Choroid plexus epithelial cell (primary cell): Measurements from ENCODE around the gene SPI1.

Experiments
- DNase-seq: peaks from one replicate; pipeline ENCODE4 v3.0.0-alpha.2; 2010; ENCODE audit warnings: low read depth
- H3K4me3 ChIP-seq: 2 replicates; pipeline ENCODE4 v1.5.1; 2011; ENCODE audit warnings: low read depth, mild to moderate bottlenecking, control low read depth, low read length, moderate library complexity
- TF ChIP-seq, protein P1 (sequence below): conservative IDR thresholded peaks from 2 replicates; pipeline ENCODE4 v1.5.1; 2011; ENCODE audit warnings: low read depth, mild to moderate bottlenecking, control low read depth, inconsistent platforms, low read length, moderate library complexity

SPI1 gene

DNA sequence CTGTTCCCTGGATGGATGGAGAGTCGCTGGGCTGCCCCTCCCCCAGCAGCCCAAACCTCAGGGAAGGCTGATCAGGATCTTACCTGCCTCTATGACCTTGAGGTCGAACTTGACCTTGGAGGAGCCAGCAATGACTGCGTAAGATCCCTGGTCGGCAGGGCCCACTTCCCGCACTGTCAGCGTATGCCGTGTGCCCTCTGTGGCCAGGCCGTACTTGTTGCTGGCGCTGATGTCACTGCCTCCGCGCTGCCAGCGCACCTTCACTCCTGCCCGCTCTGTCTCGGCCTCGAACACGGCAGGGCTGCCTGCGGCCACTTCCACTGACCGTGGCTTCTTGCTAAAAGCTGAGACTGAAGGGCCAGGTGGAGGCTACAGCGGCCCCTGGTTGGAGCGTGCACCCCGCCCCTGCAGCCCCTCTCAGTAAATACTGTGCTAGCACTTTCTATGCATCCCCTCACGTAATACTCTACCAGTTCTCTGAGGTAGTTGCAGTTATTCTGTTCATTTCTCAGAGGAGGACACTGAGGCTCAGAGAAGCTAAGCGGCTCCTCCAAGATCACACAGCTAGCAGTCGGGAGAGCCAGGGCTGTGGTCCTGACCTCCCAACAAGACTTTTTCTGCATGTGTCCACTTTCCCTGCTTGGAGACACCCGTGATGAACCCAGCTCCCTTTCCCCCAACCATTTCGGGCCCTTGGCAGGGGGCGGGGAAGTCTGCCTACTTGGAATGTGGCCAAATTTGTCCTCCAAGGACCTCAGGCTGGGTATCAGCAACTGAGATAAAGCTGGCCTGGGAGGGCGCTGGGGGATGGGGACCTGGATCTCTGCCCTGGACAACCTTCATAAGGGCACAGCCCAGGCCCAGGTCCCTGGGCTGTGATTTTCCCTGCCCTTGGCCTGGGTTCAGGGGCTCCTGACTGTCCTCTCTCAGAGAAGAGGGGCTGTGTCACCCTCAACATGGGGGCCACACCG lies 26.9 kb downstream of the SPI1 start:
- no peak overlapping the region for H3K4me3 ChIP-seq
- no peak for DNase-seq
- TF ChIP-seq, protein P1, sequence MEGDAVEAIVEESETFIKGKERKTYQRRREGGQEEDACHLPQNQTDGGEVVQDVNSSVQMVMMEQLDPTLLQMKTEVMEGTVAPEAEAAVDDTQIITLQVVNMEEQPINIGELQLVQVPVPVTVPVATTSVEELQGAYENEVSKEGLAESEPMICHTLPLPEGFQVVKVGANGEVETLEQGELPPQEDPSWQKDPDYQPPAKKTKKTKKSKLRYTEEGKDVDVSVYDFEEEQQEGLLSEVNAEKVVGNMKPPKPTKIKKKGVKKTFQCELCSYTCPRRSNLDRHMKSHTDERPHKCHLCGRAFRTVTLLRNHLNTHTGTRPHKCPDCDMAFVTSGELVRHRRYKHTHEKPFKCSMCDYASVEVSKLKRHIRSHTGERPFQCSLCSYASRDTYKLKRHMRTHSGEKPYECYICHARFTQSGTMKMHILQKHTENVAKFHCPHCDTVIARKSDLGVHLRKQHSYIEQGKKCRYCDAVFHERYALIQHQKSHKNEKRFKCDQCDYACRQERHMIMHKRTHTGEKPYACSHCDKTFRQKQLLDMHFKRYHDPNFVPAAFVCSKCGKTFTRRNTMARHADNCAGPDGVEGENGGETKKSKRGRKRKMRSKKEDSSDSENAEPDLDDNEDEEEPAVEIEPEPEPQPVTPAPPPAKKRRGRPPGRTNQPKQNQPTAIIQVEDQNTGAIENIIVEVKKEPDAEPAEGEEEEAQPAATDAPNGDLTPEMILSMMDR: no peak

DNA sequence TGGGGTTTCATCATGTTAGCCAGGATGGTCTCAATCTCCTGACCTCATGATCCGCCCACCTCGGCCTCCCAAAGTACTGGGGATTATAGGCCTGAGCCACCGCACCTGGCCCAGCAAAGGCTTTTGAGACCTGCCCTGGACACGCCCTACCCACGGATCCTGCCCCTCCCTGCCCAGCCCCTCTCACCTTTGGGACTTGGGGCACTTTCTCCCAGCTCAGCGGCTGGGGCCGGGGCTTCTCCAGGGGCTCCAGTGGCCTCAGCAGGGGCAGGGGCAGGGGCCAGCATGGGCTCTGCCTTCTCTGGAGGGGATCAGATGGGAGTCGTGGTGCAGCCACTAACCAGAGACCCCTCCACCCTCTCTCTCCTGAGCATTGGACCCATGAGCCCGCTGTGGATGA lies 28.0 kb downstream of the SPI1 start:
- no peak overlapping the region for H3K4me3 ChIP-seq
- no peak for DNase-seq
- TF ChIP-seq, protein P1: no peak

DNA sequence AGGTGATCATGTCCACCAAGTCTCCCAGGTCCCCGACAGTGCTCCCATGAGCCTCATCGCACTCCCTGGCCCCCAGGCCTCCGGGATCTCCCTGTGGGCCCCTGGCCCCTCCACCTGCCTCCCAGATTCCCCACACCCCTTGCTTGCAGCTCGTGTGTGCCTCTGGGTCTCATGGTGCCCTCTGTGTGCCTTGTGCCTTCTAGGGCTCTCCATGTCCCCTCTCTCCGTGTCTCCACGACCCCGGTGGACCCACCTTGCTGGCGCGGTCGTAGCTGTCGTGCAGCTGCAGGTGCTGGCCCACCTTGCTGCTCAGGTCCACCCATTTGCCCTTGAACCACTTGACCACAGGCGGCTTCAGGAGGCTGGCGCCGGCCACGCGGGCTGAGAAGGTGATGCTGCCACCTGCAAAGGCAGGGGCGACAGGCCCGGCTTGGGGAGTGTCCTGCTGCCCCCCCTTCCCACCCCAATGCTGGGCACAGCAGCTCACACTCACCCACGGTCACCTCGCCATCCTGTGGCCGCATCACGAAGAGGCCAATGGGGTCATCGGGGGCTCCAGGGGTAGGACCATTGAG lies 28.7 kb downstream of the SPI1 start:
- TF ChIP-seq, protein P1: no peak
- no peak overlapping the region for H3K4me3 ChIP-seq
- no peak for DNase-seq

DNA sequence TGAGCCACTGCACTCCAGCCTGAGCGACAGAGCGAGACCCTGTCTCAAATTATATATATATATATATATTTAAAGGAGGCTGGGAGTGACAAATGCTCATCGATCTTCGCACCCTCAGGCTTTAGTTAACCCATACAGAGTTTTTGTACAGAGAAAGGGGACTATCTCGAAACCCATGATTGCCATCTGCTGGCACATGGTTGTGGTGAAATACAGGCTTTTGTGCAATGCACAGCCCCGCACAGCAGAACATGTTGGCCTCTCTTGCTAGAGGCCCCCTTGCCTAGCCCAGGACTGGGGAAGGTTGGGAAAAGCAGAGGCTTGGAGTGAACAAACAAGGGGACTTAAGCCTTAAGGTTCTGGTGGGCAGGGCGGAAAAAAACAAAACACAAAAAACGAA lies 29.5 kb downstream of the SPI1 start:
- peak; percentile 52 for DNase-seq
- TF ChIP-seq, protein P1: peak; percentile 44
- no peak overlapping the region for H3K4me3 ChIP-seq

DNA sequence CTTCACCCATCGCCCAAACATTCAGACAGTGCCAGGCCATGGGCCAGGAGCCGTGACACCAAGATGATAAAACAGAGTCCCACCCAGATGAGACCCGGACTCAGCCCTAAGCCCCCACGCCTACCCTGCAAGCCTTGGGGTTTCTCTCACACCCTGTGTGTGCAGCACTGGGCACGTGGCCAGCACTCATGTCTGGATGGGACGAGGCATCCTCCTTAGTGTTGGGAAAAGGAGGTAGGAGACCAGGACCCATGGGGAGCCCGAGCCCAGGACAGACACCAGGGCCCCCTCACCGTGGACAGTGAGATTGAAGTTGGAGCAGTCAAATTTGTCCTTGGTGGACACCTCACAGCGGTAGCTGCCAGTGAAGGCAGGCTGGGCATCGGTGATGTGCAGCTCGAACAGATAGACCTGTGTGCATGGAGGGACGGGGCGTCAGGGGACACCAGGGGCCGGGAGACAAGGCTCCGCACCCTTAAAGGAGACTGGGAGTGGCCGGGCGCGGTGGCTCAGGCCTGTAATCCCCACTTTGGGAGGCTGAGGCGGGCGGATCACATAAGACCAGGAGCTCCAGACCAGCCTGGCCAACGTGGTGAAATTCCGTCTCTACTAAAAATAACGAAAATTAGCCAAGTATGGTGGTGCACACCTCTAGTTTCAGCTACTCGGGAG lies 30.1 kb downstream of the SPI1 start:
- TF ChIP-seq, protein P1: no peak
- H3K4me3 ChIP-seq: no peak overlapping the region
- no peak for DNase-seq

DNA sequence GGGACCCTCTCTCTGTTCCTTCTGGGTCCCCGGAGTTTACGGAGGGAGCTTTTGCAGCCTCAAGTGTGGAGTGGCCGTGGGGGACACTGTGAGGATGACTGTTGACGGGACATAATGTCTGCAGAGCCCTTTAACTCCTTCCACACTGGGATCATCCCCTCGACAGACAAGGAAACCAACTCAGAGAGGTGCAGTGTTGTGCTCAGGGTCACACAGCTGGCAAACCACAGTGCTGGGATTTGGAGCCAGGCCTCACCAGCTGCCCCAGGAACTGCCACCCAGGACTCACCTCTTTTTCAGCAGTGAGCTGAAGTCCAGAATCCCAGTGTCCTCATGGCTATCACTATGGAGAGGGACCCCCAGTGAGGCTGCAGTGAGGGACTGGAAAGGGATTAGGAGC lies 31.2 kb downstream of the SPI1 start:
- DNase-seq: no peak
- TF ChIP-seq, protein P1: no peak
- no peak overlapping the region for H3K4me3 ChIP-seq
